T-helper 1 cell treated with Interleukin-12 subunit alpha and Interleukin-12 subunit beta and Interleukin-4 antibody, amounts not matched to agents 30 ng/mL and 1 ng/mL, for 36 hours (primary cell): ENCODE results near the gene FAM161B. TPM values are rescaled to one million over a fixed set of nuclear protein-coding genes. Genes with fewer than 3 reads are reported as not detected.
"Not testable (repeated sequence)": the region's sequence is repeated elsewhere in the genome, so short reads cannot be mapped to it uniquely, and the experiment has no call there.

Source experiments
- intact Hi-C: fragments of 100-400 bp; cut with micrococcal nuclease; formaldehyde crosslinking; loops from one replicate; pipeline ENCODE4 v1.15.1; 2024
- total RNA-seq: library from RNA; stranded (reverse); gene quantifications from 2 replicates; pipeline ENCODE4 v1.2.3, GENCODE V29; 2022

FAM161B gene
- total RNA-seq = 1.3 and 1.4 TPM in 2 replicates

- intact Hi-C loops = loop anchor here (1.0 to 5.0 kb wide), 13 partner anchors 64 to 813 kb away; partner anchors contain the start of genes ACOT2, ALDH6A1, BBOF1 and DNAL1
Measured at GRCh38 chr14:73949752-73950734, at the start of gene FAM161B, which contains the start of gene COQ6. Gene FAM161B, minus strand, starts transcription at chr14:73950094. Its CDS starts 68 bp downstream, at chr14:73950026. Gene COQ6, plus strand, starts transcription at chr14:73950302. Its CDS starts 31 bp downstream, at chr14:73950333.

GRCh38 chr14:73998726-73999125, 48.8 kb upstream of the FAM161B start:
- intact Hi-C loops = no loop called here

GRCh38 chr14:73997944-73998447, 48.1 kb upstream of the FAM161B start:
- intact Hi-C loops = no loop called here

GRCh38 chr14:73997108-73997943, 47.4 kb upstream of the FAM161B start:
- intact Hi-C loops = no loop called here

GRCh38 chr14:73996731-73997107, 46.8 kb upstream of the FAM161B start:
- intact Hi-C loops = no loop called here

GRCh38 chr14:73995977-73996378, 46.1 kb upstream of the FAM161B start:
- intact Hi-C loops = no loop called here

GRCh38 chr14:73994926-73995325, 45.0 kb upstream of the FAM161B start:
- intact Hi-C loops = not testable (repeated sequence)

- intact Hi-C loops = no loop called here
Measured at GRCh38 chr14:73991092-73991491, 41.2 kb upstream of the FAM161B start.

GRCh38 chr14:73988656-73989055, 38.8 kb upstream of the FAM161B start:
- intact Hi-C loops = not testable (repeated sequence)

- intact Hi-C loops = no loop called here
Measured at GRCh38 chr14:73988065-73988464, 38.2 kb upstream of the FAM161B start.

- intact Hi-C loops = no loop called here
Measured at GRCh38 chr14:73977896-73978295, 28.0 kb upstream of the FAM161B start.

GRCh38 chr14:73976125-73976524, 26.2 kb upstream of the FAM161B start:
- intact Hi-C loops = no loop called here

GRCh38 chr14:73973497-73973896, 23.6 kb upstream of the FAM161B start:
- intact Hi-C loops = no loop called here

- intact Hi-C loops = no loop called here
Measured at GRCh38 chr14:73968885-73969284, 19.0 kb upstream of the FAM161B start.

- intact Hi-C loops = no loop called here
Measured at GRCh38 chr14:73965216-73965615, 15.3 kb upstream of the FAM161B start.

- intact Hi-C loops = no loop called here
Measured at GRCh38 chr14:73961192-73961591, 11.3 kb upstream of the FAM161B start.

- intact Hi-C loops = no loop called here
Measured at GRCh38 chr14:73958591-73958990, 8.7 kb upstream of the FAM161B start.

GRCh38 chr14:73955674-73956073, 5.8 kb upstream of the FAM161B start:
- intact Hi-C loops = no loop called here

- intact Hi-C loops = loop anchor here (5.0 kb wide), 2 partner anchors 84 to 321 kb away; no protein-coding TSS in a partner anchor
Measured at GRCh38 chr14:73953731-73954130, 3.8 kb upstream of the FAM161B start.

- intact Hi-C loops = no loop called here
Measured at GRCh38 chr14:73945159-73945670, 4.7 kb downstream of the FAM161B start.

- intact Hi-C loops = no loop called here
Measured at GRCh38 chr14:73944432-73945158, 5.3 kb downstream of the FAM161B start.
